OCI-LY3 (cell line): ENCODE data around the gene DNAL1.

ENCODE experiments used
- H2AFZ ChIP-seq: fragments of 200-600, 300-600 bp; shearing (Covaris generic); 2 replicates; pipeline ENCODE4 v1.6.0; 2014; ENCODE audit warnings: antibody characterized with exemption, low read depth, low read length
- H3K27ac ChIP-seq: fragments of 200-600, 300-600 bp; sonication (generic); 2 replicates; pipeline ENCODE4 v1.5.1; 2014; ENCODE audit warnings: mild to moderate bottlenecking, low read length, moderate library complexity, mixed read lengths
- H3K27me3 ChIP-seq: fragments of 200-600, 300-600 bp; sonication (generic); 2 replicates; pipeline ENCODE4 v1.6.1; 2014; ENCODE audit warnings: low read depth, low read length, mixed read lengths
- H3K36me3 ChIP-seq: fragments of 200-600, 300-600 bp; sonication (generic); replicated peaks from 2 replicates; pipeline ENCODE3; 2014; ENCODE audit warnings: low read depth, low read length, mixed read lengths
- H3K4me1 ChIP-seq: fragments of 300-600, 200-600 bp; sonication (generic); 2 replicates; pipeline ENCODE4 v1.6.1; 2014; ENCODE audit warnings: low read length, mixed read lengths
- H3K4me2 ChIP-seq: fragments of 200-600, 300-600 bp; sonication (generic); 2 replicates; pipeline ENCODE4 v1.6.1; 2014; ENCODE audit warnings: low read length, mixed read lengths
- H3K4me3 ChIP-seq: fragments of 300-600, 200-600 bp; sonication (generic); 2 replicates; pipeline ENCODE4 v1.5.1; 2014; ENCODE audit warnings: antibody characterized with exemption, mild to moderate bottlenecking, low read length, moderate library complexity
- H3K79me2 ChIP-seq: fragments of 300-600, 200-600 bp; shearing (Covaris generic); 2 replicates; pipeline ENCODE4 v1.6.1; 2014; ENCODE audit warnings: mild to moderate bottlenecking, low read length, mixed read lengths
- H3K9ac ChIP-seq: fragments of 300-600, 200-600 bp; shearing (Covaris generic); 2 replicates; pipeline ENCODE4 v1.6.0; 2014; ENCODE audit warnings: mild to moderate bottlenecking, low read length, moderate library complexity
- H3K9me3 ChIP-seq: fragments of 200-600, 300-600 bp; shearing (Covaris generic); 2 replicates; pipeline ENCODE4 v1.6.1; 2014; ENCODE audit warnings: low read length, mixed read lengths; ENCODE audit not compliant: insufficient read depth
- H4K20me1 ChIP-seq: fragments of 200-600, 300-600 bp; sonication (generic); 2 replicates; pipeline ENCODE4 v1.6.1; 2016; ENCODE audit warnings: low read length, mixed read lengths; ENCODE audit not compliant: insufficient read depth
- CTCF ChIP-seq: fragments of 200-600, 300-600 bp; sonication (generic); IDR thresholded peaks from 2 replicates; pipeline ENCODE4 v1.5.1; 2014; ENCODE audit warnings: antibody characterized with exemption, low read length, low read depth
- EZH2phosphoT487 ChIP-seq: fragments of 200-600 bp; shearing (Covaris generic); IDR thresholded peaks from 2 replicates; pipeline ENCODE4 v1.6.1; 2018; ENCODE audit warnings: antibody characterized with exemption, mixed run types, low read depth

The DNAL1 gene

GRCh38 chr14:73665130-73665529, 20.3 kb downstream of the DNAL1 start:
- TF ChIP-seq CTCF (no peak), EZH2phosphoT487 (no peak)
- no peaks in the 10 kb centered on the region for H3K79me2 ChIP-seq
- H3K9me3 ChIP-seq: no peaks in the 10 kb centered on the region
- H3K27me3 ChIP-seq: no peaks in the 10 kb centered on the region
- no peak overlapping the region for H3K4me2 ChIP-seq
- no peak overlapping the region for H3K4me3 ChIP-seq
- H4K20me1 ChIP-seq: no peaks in the 10 kb centered on the region
- no peak overlapping the region for H3K27ac ChIP-seq
- no peak overlapping the region for H2AFZ ChIP-seq
- no peaks in the 10 kb centered on the region for H3K4me1 ChIP-seq
- H3K36me3 ChIP-seq: no peaks in the 10 kb centered on the region
- no peak overlapping the region for H3K9ac ChIP-seq

GRCh38 chr14:73666583-73666982, 21.8 kb downstream of the DNAL1 start:
- H3K27me3 ChIP-seq: no peaks in the 10 kb centered on the region
- no peaks in the 10 kb centered on the region for H3K4me1 ChIP-seq
- no peak overlapping the region for H3K4me2 ChIP-seq
- no peak overlapping the region for H3K4me3 ChIP-seq
- H3K9me3 ChIP-seq: no peaks in the 10 kb centered on the region
- no peaks in the 10 kb centered on the region for H4K20me1 ChIP-seq
- no peaks in the 10 kb centered on the region for H3K36me3 ChIP-seq
- no peak overlapping the region for H3K9ac ChIP-seq
- TF ChIP-seq EZH2phosphoT487 (no peak), CTCF (no peak)
- no peak overlapping the region for H3K27ac ChIP-seq
- H2AFZ ChIP-seq: no peak overlapping the region
- no peaks in the 10 kb centered on the region for H3K79me2 ChIP-seq

- Histone ChIP-seq H3K9me3 (no peaks in the 10 kb centered on the region), H3K27ac (no peak overlapping the region), H4K20me1 (no peaks in the 10 kb centered on the region), H3K9ac (no peak overlapping the region), H3K4me1 (no peaks in the 10 kb centered on the region), H2AFZ (no peak overlapping the region), H3K79me2 (no peaks in the 10 kb centered on the region), H3K36me3 (no peaks in the 10 kb centered on the region), H3K4me2 (no peak overlapping the region), H3K4me3 (no peak overlapping the region), H3K27me3 (no peaks in the 10 kb centered on the region)
- TF ChIP-seq EZH2phosphoT487 (no peak), CTCF (no peak)
These were observed 23.1 kb downstream of the DNAL1 start for GRCh38 chr14:73667854-73668253.

- Histone ChIP-seq H4K20me1 (no peaks in the 10 kb centered on the region), H3K9ac (no peak overlapping the region), H3K79me2 (no peaks in the 10 kb centered on the region), H3K4me3 (no peak overlapping the region), H3K27me3 (no peaks in the 10 kb centered on the region), H3K4me2 (no peak overlapping the region), H2AFZ (no peak overlapping the region), H3K27ac (no peak overlapping the region), H3K9me3 (no peaks in the 10 kb centered on the region), H3K36me3 (no peaks in the 10 kb centered on the region), H3K4me1 (no peaks in the 10 kb centered on the region)
- TF ChIP-seq EZH2phosphoT487 (no peak), CTCF (no peak)
These were observed 30.2 kb downstream of the DNAL1 start for GRCh38 chr14:73674986-73675385.
